GM12878 (cell line): Measurements from ENCODE around the gene VASP. TPM values are rescaled to one million over a fixed set of nuclear protein-coding genes. Genes with fewer than 3 reads are reported as not detected.

Source experiments
- BCL11A ChIP-seq: IDR thresholded peaks from 2 replicates; pipeline ENCODE4 v1.6.1; 2011; ENCODE audit warnings: low read depth, low read length
- BMI1 ChIP-seq: fragments of 450-650 bp; IDR thresholded peaks from 2 replicates; pipeline ENCODE4 v1.6.1; 2016; ENCODE audit warnings: mild to moderate bottlenecking, moderate library complexity, borderline replicate concordance
- CBX5 ChIP-seq: sonication (generic); IDR thresholded peaks from 2 replicates; pipeline ENCODE4 v1.6.1; 2016; ENCODE audit warnings: low read depth, moderate library complexity, mild to moderate bottlenecking, inconsistent platforms
- CHD2 ChIP-seq: IDR thresholded peaks from 2 replicates; pipeline ENCODE4 v1.6.1; 2011; ENCODE audit warnings: low read depth, low read length, improper control_type of control experiment, borderline replicate concordance
- CREB1 ChIP-seq: IDR thresholded peaks from 2 replicates; pipeline ENCODE4 v1.6.1; 2012; ENCODE audit warnings: low read depth, mild to moderate bottlenecking, inconsistent platforms
- EP300 ChIP-seq, 2 experiments: fragments of 150-350 bp in 1 of 2; IDR thresholded peaks; 2 replicates each; pipeline ENCODE4 v1.6.1; 2011 to 2012; ENCODE audit warnings: low read depth in 2 of 2, low read length in 2 of 2, borderline replicate concordance in 1 of 2, improper control_type of control experiment in 1 of 2, inconsistent platforms in 1 of 2; ENCODE audit not compliant: control insufficient read depth in 1 of 2
- FOS ChIP-seq: IDR thresholded peaks from 3 replicates; pipeline ENCODE4 v1.6.1; 2011; ENCODE audit warnings: borderline replicate concordance; ENCODE audit not compliant: insufficient read length; ENCODE audit errors: extremely low read depth
- GABPA ChIP-seq: IDR thresholded peaks from 2 replicates; pipeline ENCODE4 v1.6.1; 2014; ENCODE audit warnings: antibody characterized with exemption, low read depth, mild to moderate bottlenecking, inconsistent platforms
- IKZF2 ChIP-seq, 2 experiments: fragments of 450-650 bp; IDR thresholded peaks; 2 replicates each; pipeline ENCODE4 v1.6.1; 2017; ENCODE audit warnings: mild to moderate bottlenecking in 2 of 2, moderate library complexity in 2 of 2
- JUNB ChIP-seq: IDR thresholded peaks from 2 replicates; pipeline ENCODE4 v1.6.1; 2016; ENCODE audit warnings: antibody characterized with exemption, mild to moderate bottlenecking
- LARP7 ChIP-seq: fragments of 450-650 bp; IDR thresholded peaks from 2 replicates; pipeline ENCODE4 v1.6.1; 2017; ENCODE audit warnings: mild to moderate bottlenecking
- MYC ChIP-seq: IDR thresholded peaks from 2 replicates; pipeline ENCODE4 v1.6.1; 2011; ENCODE audit warnings: mild to moderate bottlenecking, low read length, moderate library complexity, inconsistent platforms; ENCODE audit not compliant: insufficient read depth, insufficient replicate concordance, insufficient read length, severe bottlenecking
- NBN ChIP-seq: fragments of 450-650 bp; IDR thresholded peaks from 2 replicates; pipeline ENCODE4 v1.6.1; 2016
- RFX5 ChIP-seq: IDR thresholded peaks from 2 replicates; pipeline ENCODE4 v1.6.1; 2011; ENCODE audit warnings: low read depth, low read length, improper control_type of control experiment
- SIN3A ChIP-seq: IDR thresholded peaks from 2 replicates; pipeline ENCODE4 v1.6.1; 2012; ENCODE audit warnings: low read depth, low read length, improper control_type of control experiment
- TARDBP ChIP-seq: IDR thresholded peaks from 2 replicates; pipeline ENCODE4 v1.6.1; 2016; ENCODE audit warnings: borderline replicate concordance
- TCF12 ChIP-seq: IDR thresholded peaks from 2 replicates; pipeline ENCODE4 v1.6.1; 2011; ENCODE audit warnings: low read depth, mild to moderate bottlenecking, low read length
- ZNF207 ChIP-seq: fragments of 450-650 bp; IDR thresholded peaks from 2 replicates; pipeline ENCODE4 v1.6.1; 2014; ENCODE audit warnings: antibody characterized with exemption, mild to moderate bottlenecking, borderline replicate concordance
- polyA plus RNA-seq, 11 experiments: library from polyadenylated mRNA; depleted of rRNA in 4 of 11; unstranded in 6 of 11; stranded (reverse) in 5 of 11; fragments of >200 nt; fragmentation: Nextera tagmentation in 4 of 11; fragmentation: Illumina TruSeq in 1 of 11; extraction: Ambion mirVana in 4 of 11; extraction: Trizol in 1 of 11; gene quantifications; 1 replicate in 1 of 11; 2 replicates in 10 of 11; pipeline versions ENCODE4 v1.2.1 to v1.2.3, GENCODE V29; 2011 to 2016; ENCODE audit warnings: inconsistent platforms in 2 of 11, missing spikeins in 2 of 11, low read depth in 1 of 11
- total RNA-seq, 4 experiments: library from RNA; depleted of rRNA in 3 of 4; stranded (reverse); fragments of >200 nt in 3 of 4; fragmentation: Illumina TruSeq in 1 of 4; extraction: Trizol in 1 of 4; gene quantifications; 2 replicates each; pipeline versions ENCODE4 v1.2.1 to v1.2.3, GENCODE V29; 2013 to 2021
- TF ChIP-seq, protein P1 (sequence below): fragments of 450-650 bp; formaldehyde crosslinking; IDR thresholded peaks from 2 replicates; pipeline ENCODE4 v1.4.0; 2022; ENCODE audit warnings: mild to moderate bottlenecking, moderate library complexity
- TF ChIP-seq, protein P2 (sequence below): IDR thresholded peaks from 2 replicates; pipeline ENCODE4 v1.6.1; 2012; ENCODE audit warnings: mild to moderate bottlenecking, low read depth, low read length
- TF ChIP-seq, protein P3 (sequence below): fragments of 450-650 bp; IDR thresholded peaks from 2 replicates; pipeline ENCODE4 v1.6.1; 2016; ENCODE audit warnings: mild to moderate bottlenecking

Gene VASP
- total and polyA plus RNA-seq, 10 of the 15 experiments (the other 5 are each of a cell fraction or from before 2014, with no cell fraction given): 19.5 to 298 (median 84.8) TPM

DNA sequence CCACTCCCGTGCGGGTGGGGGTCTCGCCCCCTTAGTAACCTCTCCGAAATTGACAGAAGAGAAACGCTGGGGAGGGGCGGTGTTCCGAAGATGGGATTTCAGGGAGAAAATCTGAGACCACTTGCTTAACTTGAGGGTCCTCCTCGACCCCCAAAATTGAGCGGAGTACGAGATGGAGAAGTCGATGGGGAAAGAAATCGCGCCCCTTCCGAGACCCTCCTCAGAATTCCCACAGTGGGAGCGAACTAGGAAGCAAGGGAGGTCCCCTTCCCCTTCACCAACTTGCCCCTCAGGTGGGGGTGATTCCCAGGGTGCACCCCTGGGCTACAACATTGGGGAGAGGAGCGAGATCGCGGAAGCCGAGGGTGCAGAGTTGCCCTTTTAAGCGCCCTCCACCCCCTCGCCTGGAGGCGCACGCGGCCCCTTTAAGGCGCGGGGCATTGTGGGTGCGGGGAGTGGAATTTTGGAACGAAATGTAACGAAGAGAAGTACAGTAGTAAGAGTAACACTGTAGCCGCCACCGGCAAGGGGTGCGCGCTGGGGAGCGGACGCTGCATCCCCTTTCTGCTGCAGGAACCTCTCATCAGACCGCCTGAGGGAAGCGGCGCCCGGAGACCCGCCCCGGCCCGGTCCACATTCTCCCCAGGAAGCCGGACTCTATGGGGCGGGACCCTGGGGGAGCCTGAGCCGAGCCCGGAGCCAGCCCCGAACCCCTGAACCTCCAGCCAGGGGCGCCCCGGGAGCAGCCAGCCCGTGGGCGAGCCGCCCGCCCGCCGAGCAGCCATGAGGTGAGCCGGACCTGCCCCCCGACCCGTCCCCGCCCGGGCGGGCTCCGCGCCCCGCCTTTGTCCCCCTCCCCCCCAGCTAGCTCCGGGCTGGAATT lies at the start of gene VASP (continued):
- TF ChIP-seq, protein P1, sequence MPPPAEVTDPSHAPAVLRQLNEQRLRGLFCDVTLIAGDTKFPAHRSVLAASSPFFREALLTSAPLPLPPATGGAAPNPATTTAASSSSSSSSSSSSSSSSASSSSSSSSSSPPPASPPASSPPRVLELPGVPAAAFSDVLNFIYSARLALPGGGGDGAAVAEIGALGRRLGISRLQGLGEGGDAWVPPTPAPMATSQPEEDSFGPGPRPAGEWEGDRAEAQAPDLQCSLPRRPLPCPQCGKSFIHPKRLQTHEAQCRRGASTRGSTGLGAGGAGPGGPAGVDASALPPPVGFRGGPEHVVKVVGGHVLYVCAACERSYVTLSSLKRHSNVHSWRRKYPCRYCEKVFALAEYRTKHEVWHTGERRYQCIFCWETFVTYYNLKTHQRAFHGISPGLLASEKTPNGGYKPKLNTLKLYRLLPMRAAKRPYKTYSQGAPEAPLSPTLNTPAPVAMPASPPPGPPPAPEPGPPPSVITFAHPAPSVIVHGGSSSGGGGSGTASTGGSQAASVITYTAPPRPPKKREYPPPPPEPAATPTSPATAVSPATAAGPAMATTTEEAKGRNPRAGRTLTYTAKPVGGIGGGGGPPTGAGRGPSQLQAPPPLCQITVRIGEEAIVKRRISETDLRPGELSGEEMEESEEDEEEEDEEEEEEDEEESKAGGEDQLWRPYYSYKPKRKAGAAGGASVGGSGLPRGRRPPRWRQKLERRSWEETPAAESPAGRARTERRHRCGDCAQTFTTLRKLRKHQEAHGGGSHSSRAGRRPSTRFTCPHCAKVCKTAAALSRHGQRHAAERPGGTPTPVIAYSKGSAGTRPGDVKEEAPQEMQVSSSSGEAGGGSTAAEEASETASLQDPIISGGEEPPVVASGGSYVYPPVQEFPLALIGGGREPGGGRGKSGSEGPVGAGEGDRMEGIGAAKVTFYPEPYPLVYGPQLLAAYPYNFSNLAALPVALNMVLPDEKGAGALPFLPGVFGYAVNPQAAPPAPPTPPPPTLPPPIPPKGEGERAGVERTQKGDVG (CRISPR knock-in tag): no peak
- 0 out of 2 replicates have a peak, but pooled peaks have one; percentile 42 for TF ChIP-seq TARDBP
- TF ChIP-seq FOS: no peak
- TF ChIP-seq CREB1: no peak
- TF ChIP-seq, protein P2, sequence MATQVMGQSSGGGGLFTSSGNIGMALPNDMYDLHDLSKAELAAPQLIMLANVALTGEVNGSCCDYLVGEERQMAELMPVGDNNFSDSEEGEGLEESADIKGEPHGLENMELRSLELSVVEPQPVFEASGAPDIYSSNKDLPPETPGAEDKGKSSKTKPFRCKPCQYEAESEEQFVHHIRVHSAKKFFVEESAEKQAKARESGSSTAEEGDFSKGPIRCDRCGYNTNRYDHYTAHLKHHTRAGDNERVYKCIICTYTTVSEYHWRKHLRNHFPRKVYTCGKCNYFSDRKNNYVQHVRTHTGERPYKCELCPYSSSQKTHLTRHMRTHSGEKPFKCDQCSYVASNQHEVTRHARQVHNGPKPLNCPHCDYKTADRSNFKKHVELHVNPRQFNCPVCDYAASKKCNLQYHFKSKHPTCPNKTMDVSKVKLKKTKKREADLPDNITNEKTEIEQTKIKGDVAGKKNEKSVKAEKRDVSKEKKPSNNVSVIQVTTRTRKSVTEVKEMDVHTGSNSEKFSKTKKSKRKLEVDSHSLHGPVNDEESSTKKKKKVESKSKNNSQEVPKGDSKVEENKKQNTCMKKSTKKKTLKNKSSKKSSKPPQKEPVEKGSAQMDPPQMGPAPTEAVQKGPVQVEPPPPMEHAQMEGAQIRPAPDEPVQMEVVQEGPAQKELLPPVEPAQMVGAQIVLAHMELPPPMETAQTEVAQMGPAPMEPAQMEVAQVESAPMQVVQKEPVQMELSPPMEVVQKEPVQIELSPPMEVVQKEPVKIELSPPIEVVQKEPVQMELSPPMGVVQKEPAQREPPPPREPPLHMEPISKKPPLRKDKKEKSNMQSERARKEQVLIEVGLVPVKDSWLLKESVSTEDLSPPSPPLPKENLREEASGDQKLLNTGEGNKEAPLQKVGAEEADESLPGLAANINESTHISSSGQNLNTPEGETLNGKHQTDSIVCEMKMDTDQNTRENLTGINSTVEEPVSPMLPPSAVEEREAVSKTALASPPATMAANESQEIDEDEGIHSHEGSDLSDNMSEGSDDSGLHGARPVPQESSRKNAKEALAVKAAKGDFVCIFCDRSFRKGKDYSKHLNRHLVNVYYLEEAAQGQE: no peak
- TF ChIP-seq, protein P3, sequence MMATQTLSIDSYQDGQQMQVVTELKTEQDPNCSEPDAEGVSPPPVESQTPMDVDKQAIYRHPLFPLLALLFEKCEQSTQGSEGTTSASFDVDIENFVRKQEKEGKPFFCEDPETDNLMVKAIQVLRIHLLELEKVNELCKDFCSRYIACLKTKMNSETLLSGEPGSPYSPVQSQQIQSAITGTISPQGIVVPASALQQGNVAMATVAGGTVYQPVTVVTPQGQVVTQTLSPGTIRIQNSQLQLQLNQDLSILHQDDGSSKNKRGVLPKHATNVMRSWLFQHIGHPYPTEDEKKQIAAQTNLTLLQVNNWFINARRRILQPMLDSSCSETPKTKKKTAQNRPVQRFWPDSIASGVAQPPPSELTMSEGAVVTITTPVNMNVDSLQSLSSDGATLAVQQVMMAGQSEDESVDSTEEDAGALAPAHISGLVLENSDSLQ: 0 out of 2 replicates have a peak, but pooled peaks have one; percentile 5
- peak; percentile 26 to 38; a peak in 3 of 4 replicates for TF ChIP-seq IKZF2 (IDR thresholded peaks at IDR 0.05)
- no peak for TF ChIP-seq CBX5
- peak; percentile 67 for TF ChIP-seq LARP7
- TF ChIP-seq TCF12: peak; percentile 39; the same call in 1 of the 2 replicates
- peak; percentile 84 for TF ChIP-seq SIN3A
- peak; percentile 51 for TF ChIP-seq MYC
- peak; percentile 85 for TF ChIP-seq CHD2
- TF ChIP-seq EP300 (IDR thresholded peaks at IDR 0.05; ENCODE audit: borderline replicate concordance in 1 of 2, control insufficient read depth in 1 of 2, low read depth in 2 of 2, low read length in 2 of 2): peak in 1 of 2 experiments; percentile 39; a peak in 1 of 4 replicates
- TF ChIP-seq NBN: peak; percentile 4; the same call in 1 of the 2 replicates
- peak; percentile 93 for TF ChIP-seq ZNF207
- no peak for TF ChIP-seq BMI1
- TF ChIP-seq GABPA: no peak
- TF ChIP-seq JUNB: no peak
- 0 out of 2 replicates have a peak, but pooled peaks have one; percentile 17 for TF ChIP-seq RFX5
- 0 out of 2 replicates have a peak, but pooled peaks have one; percentile 4 for TF ChIP-seq BCL11A
